GM23338 (cell line): ENCODE measurements around the gene KCNMA1. TPM values are rescaled to one million over a fixed set of nuclear protein-coding genes. Genes with fewer than 3 reads are reported as not detected.

Experiments used
- CTCF ChIP-seq, 2 experiments: fragments of 200-600 bp in 1 of 2; sonication (generic) in 1 of 2; conservative IDR thresholded peaks; 2 replicates each; pipeline versions ENCODE4 v1.5.1 to v1.6.1; 2016 to 2017; ENCODE audit warnings: antibody characterized with exemption in 2 of 2, low read depth in 2 of 2, mild to moderate bottlenecking in 2 of 2, moderate library complexity in 1 of 2
- EZH2 ChIP-seq: fragments of 200-600 bp; sonication (generic); IDR thresholded peaks from one replicate; pipeline ENCODE4 v1.8.0; 2017; ENCODE audit warnings: antibody characterized with exemption, mild to moderate bottlenecking, low read depth; ENCODE audit not compliant: unreplicated experiment
- JUNB ChIP-seq: IDR thresholded peaks from one replicate; pipeline ENCODE4 v1.6.1; 2016; ENCODE audit warnings: antibody characterized with exemption; ENCODE audit not compliant: unreplicated experiment
- POLR2AphosphoS5 ChIP-seq: IDR thresholded peaks from 2 replicates; pipeline ENCODE4 v1.6.1; 2016; ENCODE audit warnings: antibody characterized with exemption, low read depth
- REST ChIP-seq: IDR thresholded peaks from one replicate; pipeline ENCODE4 v1.6.1; 2018; ENCODE audit warnings: antibody characterized with exemption; ENCODE audit not compliant: unreplicated experiment
- ZNF462 ChIP-seq: fragments of 250-450 bp; sonication (Bioruptor Pico); IDR thresholded peaks from 2 replicates; pipeline ENCODE4 v1.5.0; 2020; ENCODE audit warnings: mild to moderate bottlenecking, moderate library complexity
- polyA plus RNA-seq: library from polyadenylated mRNA; unstranded; fragments of >200 nt; fragmentation: Nextera tagmentation; extraction: Ambion mirVana; gene quantifications from 2 replicates; pipeline ENCODE4 v1.2.1, GENCODE V29; 2016
- total RNA-seq: library from RNA; depleted of rRNA; stranded (reverse); fragments of >200 nt; shearing (Covaris generic); gene quantifications from 2 replicates; pipeline ENCODE4 v1.2.3, GENCODE V29; 2014

The KCNMA1 gene
- total and polyA plus RNA-seq, 2 experiments from 2014 or later, result 8.2 to 9.0 TPM

- TF ChIP-seq ZNF462 (CRISPR knock-in tag), result no peak
- TF ChIP-seq JUNB, result no peak
- TF ChIP-seq POLR2AphosphoS5, result no peak
- no peak for TF ChIP-seq CTCF (conservative IDR thresholded peaks at IDR 0.05; ENCODE audit: low read depth in 2 of 2)
- no peak for TF ChIP-seq EZH2
- TF ChIP-seq REST, result no peak
Measured at GRCh38 chr10:77533887-77534278, 103.7 kb downstream of the KCNMA1 start (continued).
